ENCODE results near the gene CLDN9.

Gene CLDN9

GRCh38 chr16:2985462-2985861 lies 27.3 kb upstream of the CLDN9 start:
- H3K9me2 ChIP-seq (replicated peaks; ENCODE audit: insufficient read depth, low read length): no peaks in the 10 kb centered on the region
- H3F3A ChIP-seq (ENCODE audit: insufficient read depth, low read length): 0 out of 2 replicates have a peak, but pooled peaks cover 2% of the 10 kb centered on the region
- no peak for TF ChIP-seq CTCF (IDR thresholded peaks at IDR 0.05; ENCODE audit: low read length)
- no peaks in the 10 kb centered on the region for H3K9me3 ChIP-seq (replicated peaks; ENCODE audit: insufficient read depth, low read length)
- no peak overlapping the region for H3K27ac ChIP-seq (ENCODE audit: low read length)
- no peaks in the 10 kb centered on the region for H3K36me3 ChIP-seq (replicated peaks; ENCODE audit: insufficient read depth, low read length)
- no peak overlapping the region for H3K4me3 ChIP-seq (ENCODE audit: low read length)
- peaks cover 66% of the 10 kb centered on the region for H3K27me3 ChIP-seq (replicated peaks; ENCODE audit: insufficient read depth, low read length)
- H3K9ac ChIP-seq (ENCODE audit: low read length): no peak overlapping the region
- H3K79me2 ChIP-seq (ENCODE audit: low read length): no peaks in the 10 kb centered on the region
- DNase-seq: no peak
- no peak overlapping the region for H2AFZ ChIP-seq (ENCODE audit: low read length)
- no peaks in the 10 kb centered on the region for H4K20me1 ChIP-seq (ENCODE audit: insufficient read depth, low read length)
- H3K4me2 ChIP-seq (ENCODE audit: low read depth, low read length): no peak overlapping the region
- peaks cover 5% of the 10 kb centered on the region; the same call in 1 of the 2 replicates for H3K4me1 ChIP-seq (ENCODE audit: low read length)

- no peak for DNase-seq
- no peak overlapping the region for H2AFZ ChIP-seq (ENCODE audit: low read length)
- no peak overlapping the region for H3K9ac ChIP-seq (ENCODE audit: low read length)
- H3K9me3 ChIP-seq (replicated peaks; ENCODE audit: insufficient read depth, low read length): no peaks in the 10 kb centered on the region
- H4K20me1 ChIP-seq (ENCODE audit: insufficient read depth, low read length): no peaks in the 10 kb centered on the region
- H3K27me3 ChIP-seq (replicated peaks; ENCODE audit: insufficient read depth, low read length): peaks cover 71% of the 10 kb centered on the region
- no peak overlapping the region for H3K27ac ChIP-seq (ENCODE audit: low read length)
- H3K36me3 ChIP-seq (replicated peaks; ENCODE audit: insufficient read depth, low read length): no peaks in the 10 kb centered on the region
- H3K4me2 ChIP-seq (ENCODE audit: low read depth, low read length): no peak overlapping the region
- peaks cover 5% of the 10 kb centered on the region; the same call in 1 of the 2 replicates for H3K4me1 ChIP-seq (ENCODE audit: low read length)
- H3K9me2 ChIP-seq (replicated peaks; ENCODE audit: insufficient read depth, low read length): no peaks in the 10 kb centered on the region
- no peak for TF ChIP-seq CTCF (IDR thresholded peaks at IDR 0.05; ENCODE audit: low read length)
- no peak for TF ChIP-seq EZH2 (optimal IDR thresholded peaks at IDR 0.05; ENCODE audit: low read depth, low read length)
- TF ChIP-seq EZH2phosphoT487 (IDR thresholded peaks at IDR 0.05; ENCODE audit: low read length): no peak
- H3K4me3 ChIP-seq (ENCODE audit: low read length): no peak overlapping the region
- no peaks in the 10 kb centered on the region for H3K79me2 ChIP-seq (ENCODE audit: low read length)
- 0 out of 2 replicates have a peak, but pooled peaks cover 2% of the 10 kb centered on the region for H3F3A ChIP-seq (ENCODE audit: insufficient read depth, low read length)
Observed at GRCh38 chr16:2985893-2986355, 26.8 kb upstream of the CLDN9 start.

- H3K4me1 ChIP-seq (ENCODE audit: low read length): peaks cover 5% of the 10 kb centered on the region; the same call in 1 of the 2 replicates
- no peaks in the 10 kb centered on the region for H3K79me2 ChIP-seq (ENCODE audit: low read length)
- H3K4me3 ChIP-seq (ENCODE audit: low read length): no peak overlapping the region
- no peak overlapping the region for H3K4me2 ChIP-seq (ENCODE audit: low read depth, low read length)
- 0 out of 2 replicates have a peak, but pooled peaks cover 2% of the 10 kb centered on the region for H3F3A ChIP-seq (ENCODE audit: insufficient read depth, low read length)
- H3K9me3 ChIP-seq (replicated peaks; ENCODE audit: insufficient read depth, low read length): no peaks in the 10 kb centered on the region
- TF ChIP-seq CTCF (IDR thresholded peaks at IDR 0.05; ENCODE audit: low read length) (no peak), EZH2phosphoT487 (IDR thresholded peaks at IDR 0.05; ENCODE audit: low read length) (no peak), EZH2 (optimal IDR thresholded peaks at IDR 0.05; ENCODE audit: low read depth, low read length) (no peak)
- H3K9ac ChIP-seq (ENCODE audit: low read length): no peak overlapping the region
- no peaks in the 10 kb centered on the region for H4K20me1 ChIP-seq (ENCODE audit: insufficient read depth, low read length)
- no peaks in the 10 kb centered on the region for H3K36me3 ChIP-seq (replicated peaks; ENCODE audit: insufficient read depth, low read length)
- no peak overlapping the region for H2AFZ ChIP-seq (ENCODE audit: low read length)
- H3K27ac ChIP-seq (ENCODE audit: low read length): no peak overlapping the region
- DNase-seq: no peak
- H3K9me2 ChIP-seq (replicated peaks; ENCODE audit: insufficient read depth, low read length): no peaks in the 10 kb centered on the region
- H3K27me3 ChIP-seq (replicated peaks; ENCODE audit: insufficient read depth, low read length): peaks cover 78% of the 10 kb centered on the region
Observed at GRCh38 chr16:2986623-2987188, 26.0 kb upstream of the CLDN9 start.

Data from MM.1S (cell line).